ENCODE measurements around the gene NOXO1.

GRCh38 chr16:1990351-1991134 is 9.3 kb upstream of the NOXO1 start:
- TF ChIP-seq EZH2 (IDR thresholded peaks at IDR 0.05; ENCODE audit: low read length, unreplicated experiment) (no peak), CTCF (conservative IDR thresholded peaks at IDR 0.05; ENCODE audit: low read depth, low read length) (no peak)

Data from PC-3 (cell line).